GF-D8 (cell line): ENCODE results near the gene TMEM252.

ENCODE experiments used
- DNase-seq: peaks from one replicate; lab custom pipeline; 2025; lab: John Stamatoyannopoulos, UW

TMEM252 gene

DNA sequence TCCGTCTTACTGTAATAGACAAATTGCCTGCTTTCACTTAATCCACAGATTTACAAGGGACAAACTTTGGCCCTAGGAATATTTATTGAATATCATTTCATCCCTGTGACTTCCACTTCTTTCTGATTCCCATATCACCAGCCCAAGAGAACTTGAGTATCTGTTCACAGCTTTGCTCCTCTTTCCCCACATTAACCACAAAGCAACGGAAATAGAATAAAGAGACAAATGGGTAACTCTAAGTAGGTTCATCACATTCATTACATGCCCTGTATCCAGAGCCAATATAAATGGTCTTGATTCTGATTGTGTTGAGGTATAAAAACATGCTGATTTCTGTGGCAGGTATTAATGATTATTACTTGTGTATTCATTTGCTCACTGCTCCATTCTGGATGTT is 41.9 kb downstream of the TMEM252 start:
- DNase-seq: no peak

DNA sequence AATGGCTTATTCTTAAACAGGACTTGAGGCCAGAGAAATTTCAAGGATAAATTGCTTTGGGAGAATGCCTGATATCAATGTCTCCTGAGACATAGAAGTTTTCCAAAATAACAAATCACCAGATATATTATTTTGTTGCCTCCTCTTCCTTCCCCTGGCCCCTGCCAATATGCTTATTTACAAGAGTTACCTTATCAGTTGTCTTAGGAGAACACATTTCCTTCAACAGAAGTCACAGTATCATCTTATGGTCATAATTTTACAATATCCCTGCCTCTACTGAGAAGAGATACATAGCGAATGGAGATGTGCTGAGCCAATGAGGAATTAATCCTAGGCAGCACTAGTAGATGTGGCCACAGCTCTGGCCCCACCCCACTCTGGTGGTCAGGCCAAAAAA is 43.1 kb downstream of the TMEM252 start:
- no peak for DNase-seq

- no peak for DNase-seq
Observed at GRCh38 chr9:68496356-68496755, 44.3 kb downstream of the TMEM252 start.

DNA sequence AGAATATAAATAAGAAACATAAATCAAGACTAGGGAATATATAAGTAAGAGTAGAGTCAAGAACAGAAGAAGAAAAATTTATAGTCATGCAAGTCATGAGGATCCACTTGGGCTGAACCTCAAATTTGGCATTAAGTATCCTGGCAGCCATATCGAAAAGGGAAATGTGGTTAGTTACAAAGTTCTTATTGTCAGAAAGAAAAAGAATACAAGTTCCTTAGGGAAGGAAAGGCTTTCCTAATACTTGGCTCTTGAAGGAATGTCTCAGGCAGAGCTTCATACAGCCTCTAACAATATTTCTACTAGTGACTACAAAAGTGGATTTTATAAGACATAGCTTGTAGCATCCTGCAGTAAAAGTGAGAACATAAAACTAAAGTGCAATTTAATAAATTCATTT is 45.4 kb downstream of the TMEM252 start:
- no peak for DNase-seq

DNA sequence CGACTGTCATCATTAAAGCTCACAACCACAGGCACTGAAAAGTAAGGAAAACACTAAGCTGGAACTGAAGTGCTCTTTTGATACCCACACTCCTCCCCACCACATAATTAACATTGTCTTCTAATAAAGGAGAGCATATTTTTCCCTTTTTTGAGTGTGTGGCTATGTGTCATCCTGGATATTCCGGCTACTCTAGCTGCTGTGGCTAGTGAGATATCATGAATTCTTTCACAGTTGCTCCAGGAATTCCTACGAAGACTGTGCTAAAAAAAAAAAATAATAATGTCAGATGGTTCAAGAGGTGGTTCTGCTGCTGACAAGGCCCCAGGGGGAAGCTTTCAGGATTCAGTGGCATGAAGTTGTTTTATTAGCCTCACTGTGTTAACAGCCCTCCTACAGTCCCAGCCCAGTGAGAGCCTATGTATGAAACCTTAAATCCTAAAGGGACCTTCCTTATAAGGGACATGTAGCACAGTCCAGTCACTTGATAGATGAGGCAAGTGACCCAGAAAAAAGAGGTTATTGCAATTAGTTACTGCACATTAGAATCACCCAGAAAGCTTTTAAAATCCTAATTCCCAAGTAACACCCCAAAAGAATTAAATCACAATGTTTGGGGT is 46.6 kb downstream of the TMEM252 start:
- DNase-seq: no peak

DNA sequence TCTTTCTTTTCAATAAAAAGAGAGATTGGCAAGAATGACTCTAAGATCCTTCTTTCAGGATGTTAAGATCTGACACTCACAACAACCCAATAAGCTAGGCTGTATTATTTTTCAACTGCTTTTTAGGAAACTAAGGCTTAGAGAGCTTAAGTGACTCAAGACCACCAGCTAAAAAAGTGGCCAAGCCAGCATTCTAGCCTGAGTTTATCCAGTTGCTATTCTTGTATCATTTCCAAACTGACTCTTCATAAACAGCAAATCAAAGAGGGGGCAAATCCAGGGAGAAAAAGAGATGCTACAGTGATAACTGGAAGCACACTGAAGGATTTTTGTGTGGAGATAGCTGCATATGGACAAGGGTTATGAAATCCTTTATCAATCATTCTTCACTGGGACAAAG is 47.1 kb downstream of the TMEM252 start:
- no peak for DNase-seq

- no peak for DNase-seq
Observed at GRCh38 chr9:68492806-68493205, 47.9 kb downstream of the TMEM252 start.

DNA sequence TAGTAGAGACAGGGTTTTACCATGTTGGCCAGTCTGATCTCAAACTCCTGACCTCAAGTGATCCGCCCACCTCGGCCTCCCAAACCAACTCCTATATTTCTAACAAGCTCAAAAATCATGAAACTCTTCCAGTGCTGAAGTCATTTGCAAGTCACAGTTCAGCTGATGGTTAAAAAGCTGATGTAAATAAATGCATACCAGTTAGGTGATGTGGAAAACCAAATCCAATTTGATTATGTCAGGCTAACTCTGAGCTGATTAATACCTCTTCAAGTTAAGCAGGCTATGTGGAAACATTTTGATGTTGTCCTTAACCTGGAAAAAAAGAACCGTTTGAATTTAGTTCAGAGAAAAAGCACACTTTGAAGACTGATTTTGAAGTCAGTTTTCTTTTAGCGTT is 51.0 kb downstream of the TMEM252 start:
- DNase-seq: no peak

DNA sequence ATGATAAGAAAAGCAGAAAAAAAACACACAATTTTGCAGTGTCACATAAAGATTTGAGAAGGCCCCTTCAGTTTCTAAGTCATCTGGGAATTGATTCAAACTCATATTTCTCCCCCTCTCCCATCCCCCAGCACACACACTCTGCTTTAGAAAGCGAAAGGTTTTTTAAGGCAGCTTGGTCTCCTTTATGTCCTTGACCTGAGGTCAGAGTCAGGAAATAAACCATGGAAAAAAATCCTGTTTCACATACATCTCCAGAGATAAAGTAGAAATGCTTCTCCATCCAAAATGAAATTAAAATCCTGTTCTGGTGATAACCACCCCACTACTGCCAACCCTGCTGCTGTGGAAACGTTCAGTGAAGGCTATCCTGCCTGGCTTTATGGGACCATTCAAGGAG is 52.6 kb downstream of the TMEM252 start:
- DNase-seq: no peak
